ENCODE results near the gene ZNF436. TPM values are rescaled to one million over a fixed set of nuclear protein-coding genes. Genes with fewer than 3 reads are reported as not detected.
A peak's percentile ranks its signal among the peaks of the same experiment; 100 is the strongest.

The ZNF436 gene
- total and polyA plus RNA-seq, 9 of the 15 experiments (the other 6 are each of a cell fraction or from before 2014, with no cell fraction given) = 2.1 to 11.3 (median 6.8) TPM

GRCh38 chr1:23376890-23377811 is 7.5 kb upstream of the ZNF436 start (continued):
- no peak for TF ChIP-seq CTCFL (IDR thresholded peaks at IDR 0.05; ENCODE audit: borderline replicate concordance, insufficient read depth, low read depth, low read length, poor library complexity, severe bottlenecking)
- TF ChIP-seq ZFX (CRISPR knock-in tag; IDR thresholded peaks at IDR 0.05) = peak; percentile 71
- peak; percentile 85 for TF ChIP-seq FOSL1 (tag; conservative IDR thresholded peaks at IDR 0.05)
- TF ChIP-seq, protein P1, sequence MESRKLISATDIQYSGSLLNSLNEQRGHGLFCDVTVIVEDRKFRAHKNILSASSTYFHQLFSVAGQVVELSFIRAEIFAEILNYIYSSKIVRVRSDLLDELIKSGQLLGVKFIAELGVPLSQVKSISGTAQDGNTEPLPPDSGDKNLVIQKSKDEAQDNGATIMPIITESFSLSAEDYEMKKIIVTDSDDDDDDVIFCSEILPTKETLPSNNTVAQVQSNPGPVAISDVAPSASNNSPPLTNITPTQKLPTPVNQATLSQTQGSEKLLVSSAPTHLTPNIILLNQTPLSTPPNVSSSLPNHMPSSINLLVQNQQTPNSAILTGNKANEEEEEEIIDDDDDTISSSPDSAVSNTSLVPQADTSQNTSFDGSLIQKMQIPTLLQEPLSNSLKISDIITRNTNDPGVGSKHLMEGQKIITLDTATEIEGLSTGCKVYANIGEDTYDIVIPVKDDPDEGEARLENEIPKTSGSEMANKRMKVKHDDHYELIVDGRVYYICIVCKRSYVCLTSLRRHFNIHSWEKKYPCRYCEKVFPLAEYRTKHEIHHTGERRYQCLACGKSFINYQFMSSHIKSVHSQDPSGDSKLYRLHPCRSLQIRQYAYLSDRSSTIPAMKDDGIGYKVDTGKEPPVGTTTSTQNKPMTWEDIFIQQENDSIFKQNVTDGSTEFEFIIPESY (CRISPR knock-in tag; IDR thresholded peaks at IDR 0.05) = peak; percentile 14; the same call in 1 of the 2 replicates
- TF ChIP-seq, protein P2, sequence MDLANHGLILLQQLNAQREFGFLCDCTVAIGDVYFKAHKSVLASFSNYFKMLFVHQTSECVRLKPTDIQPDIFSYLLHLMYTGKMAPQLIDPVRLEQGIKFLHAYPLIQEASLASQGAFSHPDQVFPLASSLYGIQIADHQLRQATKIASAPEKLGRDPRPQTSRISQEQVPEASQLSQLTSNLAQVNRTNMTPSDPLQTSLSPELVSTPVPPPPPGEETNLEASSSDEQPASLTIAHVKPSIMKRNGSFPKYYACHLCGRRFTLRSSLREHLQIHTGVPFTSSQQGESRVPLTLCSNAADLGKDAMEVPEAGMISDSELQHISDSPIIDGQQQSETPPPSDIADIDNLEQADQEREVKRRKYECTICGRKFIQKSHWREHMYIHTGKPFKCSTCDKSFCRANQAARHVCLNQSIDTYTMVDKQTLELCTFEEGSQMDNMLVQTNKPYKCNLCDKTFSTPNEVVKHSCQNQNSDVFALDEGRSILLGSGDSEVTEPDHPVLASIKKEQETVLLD (IDR thresholded peaks at IDR 0.05) = 0 out of 2 replicates have a peak, but pooled peaks have one; percentile 11
- peak; percentile 71 for TF ChIP-seq ZNF316 (IDR thresholded peaks at IDR 0.05)
- peak; percentile 60; the same call in 1 of the 2 replicates for TF ChIP-seq ATF3 (IDR thresholded peaks at IDR 0.05)
- TF ChIP-seq ATF3 (CRISPR knock-in tag; conservative IDR thresholded peaks at IDR 0.05) = no peak
- no peak for TF ChIP-seq RCOR1 (IDR thresholded peaks at IDR 0.05; ENCODE audit: borderline replicate concordance in 1 of 2, low read depth in 2 of 2, low read length in 2 of 2)
- no peak for TF ChIP-seq ZNF184 (CRISPR knock-in tag; IDR thresholded peaks at IDR 0.05)
- TF ChIP-seq HDAC8 (tag; IDR thresholded peaks at IDR 0.05) = 0 out of 2 replicates have a peak, but pooled peaks have one; percentile 25
- TF ChIP-seq EGR1 (conservative IDR thresholded peaks at IDR 0.05) = peak; percentile 97
- peak; percentile 64 for TF ChIP-seq ARID1B (IDR thresholded peaks at IDR 0.05)
- TF ChIP-seq ATF1 (CRISPR knock-in tag; IDR thresholded peaks at IDR 0.05) = no peak
- peak; percentile 19; the same call in 1 of the 2 replicates for TF ChIP-seq ATF1 (tag; IDR thresholded peaks at IDR 0.05)
- peak; percentile 75; the same call in 1 of the 2 replicates for TF ChIP-seq JUND (IDR thresholded peaks at IDR 0.05; ENCODE audit: borderline replicate concordance, low read depth, low read length)
- peak; percentile 80; the same call in 2 of the 3 replicates for TF ChIP-seq JUND (tag; IDR thresholded peaks at IDR 0.05; ENCODE audit: borderline replicate concordance, low read depth, low read length)
- 0 out of 2 replicates have a peak, but pooled peaks have one; percentile 10 for TF ChIP-seq NFE2 (IDR thresholded peaks at IDR 0.05; ENCODE audit: low read depth)
- no peak for TF ChIP-seq ZKSCAN1 (IDR thresholded peaks at IDR 0.05; ENCODE audit: low read depth, low read length)
- TF ChIP-seq ZNF436 (CRISPR knock-in tag; IDR thresholded peaks at IDR 0.05) = 0 out of 2 replicates have a peak, but pooled peaks have one; percentile 16
- peak; percentile 24; the same call in 1 of the 2 replicates for TF ChIP-seq CEBPG (CRISPR knock-in tag; IDR thresholded peaks at IDR 0.05)
- TF ChIP-seq CEBPG (tag; conservative IDR thresholded peaks at IDR 0.05 in 1 of 2, IDR thresholded peaks at IDR 0.05 in 1 of 2) = peak in 1 of 2 experiments; percentile 30; a peak in 1 of 4 replicates
